SU-DHL-6 (cell line): ENCODE measurements around the gene LDB3.

Experiments used
- H2AFZ ChIP-seq: fragments of 200-600 bp; sonication (generic); 2 replicates; pipeline ENCODE4 v1.6.1; 2014; ENCODE audit warnings: low read depth, mild to moderate bottlenecking, moderate library complexity, mixed read lengths, antibody characterized with exemption, low read length; ENCODE audit not compliant: severe bottlenecking
- H3F3A ChIP-seq: fragments of 200-600 bp; shearing (Covaris generic); 2 replicates; pipeline ENCODE4 v1.6.0; 2016; ENCODE audit warnings: antibody characterized with exemption, mild to moderate bottlenecking; ENCODE audit not compliant: insufficient read depth
- H3K27ac ChIP-seq: fragments of 200-600 bp; sonication (generic); 2 replicates; pipeline ENCODE4 v1.5.1; 2016; ENCODE audit warnings: low read depth, mild to moderate bottlenecking, low read length, moderate library complexity, mixed read lengths
- H3K27me3 ChIP-seq: fragments of 200-600 bp; sonication (generic), shearing (Covaris generic); 2 replicates; pipeline ENCODE4 v1.6.0; 2014; ENCODE audit warnings: mild to moderate bottlenecking, low read length
- H3K36me3 ChIP-seq: fragments of 200-600 bp; sonication (generic); 2 replicates; pipeline ENCODE4 v1.6.1; 2014; ENCODE audit warnings: mild to moderate bottlenecking, low read length, mixed read lengths
- H3K4me2 ChIP-seq: fragments of 300-600, 200-600 bp; shearing (Covaris generic), sonication (generic); 2 replicates; pipeline ENCODE4 v1.6.0; 2014; ENCODE audit warnings: low read length, low read depth, mild to moderate bottlenecking; ENCODE audit not compliant: poor library complexity, severe bottlenecking
- H3K4me3 ChIP-seq: fragments of 200-600 bp; sonication (generic); 2 replicates; pipeline ENCODE4 v1.5.1; 2014; ENCODE audit warnings: antibody characterized with exemption, low read length, mild to moderate bottlenecking, mixed read lengths; ENCODE audit not compliant: insufficient read depth, poor library complexity, severe bottlenecking
- H3K79me2 ChIP-seq: fragments of 200-600 bp; sonication (generic); 2 replicates; pipeline ENCODE4 v1.6.1; 2014; ENCODE audit warnings: mild to moderate bottlenecking, low read length, moderate library complexity; ENCODE audit not compliant: insufficient read depth
- H3K9ac ChIP-seq: fragments of 200-600 bp; sonication (generic); 2 replicates; pipeline ENCODE4 v1.7.0; 2014; ENCODE audit warnings: mild to moderate bottlenecking, low read length
- H3K9me2 ChIP-seq: fragments of 200-600 bp; sonication (generic); replicated peaks from 2 replicates; pipeline ENCODE4 v1.6.1; 2014; ENCODE audit warnings: low read length; ENCODE audit not compliant: insufficient read depth
- H3K9me3 ChIP-seq: fragments of 200-600 bp; sonication (generic); 2 replicates; pipeline ENCODE4 v1.6.1; 2014; ENCODE audit warnings: low read length, mixed read lengths; ENCODE audit not compliant: insufficient read depth
- H4K20me1 ChIP-seq: fragments of 200-600 bp; sonication (generic); 2 replicates; pipeline ENCODE4 v1.6.1; 2014; ENCODE audit warnings: low read depth, mild to moderate bottlenecking, antibody characterized with exemption, low read length, moderate library complexity, mixed read lengths
- EZH2phosphoT487 ChIP-seq: fragments of 200-600 bp; sonication (generic), shearing (Covaris generic); conservative IDR thresholded peaks from 2 replicates; pipeline ENCODE4 v1.6.1; 2018; ENCODE audit warnings: mild to moderate bottlenecking, antibody characterized with exemption, low read length, moderate library complexity, mixed read lengths
- TF ChIP-seq, protein P1 (sequence below): fragments of 200-600 bp; sonication (generic); IDR thresholded peaks from one replicate; pipeline ENCODE4 v1.5.1; 2017; ENCODE audit warnings: antibody characterized with exemption, mild to moderate bottlenecking, low read length, moderate library complexity; ENCODE audit not compliant: insufficient read depth, poor library complexity, severe bottlenecking

Gene LDB3

DNA sequence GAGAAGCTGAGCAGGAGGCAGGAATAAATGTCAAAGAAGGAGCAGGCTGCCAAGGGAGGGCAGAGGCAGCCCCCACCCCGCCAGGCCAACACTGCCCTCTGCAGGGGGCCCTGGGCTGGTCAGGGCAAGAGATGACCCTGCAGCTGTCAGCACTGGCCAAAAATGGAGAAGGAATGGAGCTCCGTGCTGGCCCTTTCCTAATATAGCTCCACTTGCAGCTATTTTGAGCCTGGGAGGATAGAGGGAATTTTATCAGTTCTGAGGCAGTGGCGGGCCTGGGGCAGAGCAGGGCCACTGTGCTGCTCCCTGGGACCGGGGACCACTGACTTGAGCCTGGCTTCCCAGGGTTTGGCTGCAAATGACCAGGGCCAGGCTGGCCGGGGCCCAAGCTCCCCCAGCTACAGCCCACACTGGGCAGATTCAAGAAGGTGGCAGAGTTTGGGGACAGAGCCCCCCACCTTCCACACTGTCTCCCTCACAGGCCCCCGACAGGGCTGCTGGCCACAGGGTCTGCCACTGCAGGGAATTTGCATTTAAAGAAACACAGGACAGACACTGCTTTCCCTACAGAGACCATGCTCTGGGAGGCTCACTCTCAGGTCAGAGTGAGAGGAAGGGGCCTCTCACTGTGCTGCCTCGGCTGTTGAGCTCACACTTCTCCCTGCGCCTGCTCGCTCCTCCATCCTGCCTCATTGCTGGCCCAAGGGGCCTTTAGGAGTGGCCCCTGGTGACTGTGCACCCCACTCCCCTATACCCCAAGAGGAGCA lies 16.2 kb downstream of the LDB3 start:
- Histone ChIP-seq H3K9me2 (no peaks in the 10 kb centered on the region), H3K27me3 (no peaks in the 10 kb centered on the region), H3K27ac (no peak overlapping the region), H4K20me1 (no peaks in the 10 kb centered on the region), H3K36me3 (no peaks in the 10 kb centered on the region), H3K4me3 (no peak overlapping the region), H3K9ac (no peak overlapping the region), H3K4me2 (no peak overlapping the region), H3K79me2 (no peaks in the 10 kb centered on the region), H2AFZ (no peak overlapping the region), H3F3A (no peaks in the 10 kb centered on the region), H3K9me3 (no peaks in the 10 kb centered on the region)
- TF ChIP-seq, protein P1, sequence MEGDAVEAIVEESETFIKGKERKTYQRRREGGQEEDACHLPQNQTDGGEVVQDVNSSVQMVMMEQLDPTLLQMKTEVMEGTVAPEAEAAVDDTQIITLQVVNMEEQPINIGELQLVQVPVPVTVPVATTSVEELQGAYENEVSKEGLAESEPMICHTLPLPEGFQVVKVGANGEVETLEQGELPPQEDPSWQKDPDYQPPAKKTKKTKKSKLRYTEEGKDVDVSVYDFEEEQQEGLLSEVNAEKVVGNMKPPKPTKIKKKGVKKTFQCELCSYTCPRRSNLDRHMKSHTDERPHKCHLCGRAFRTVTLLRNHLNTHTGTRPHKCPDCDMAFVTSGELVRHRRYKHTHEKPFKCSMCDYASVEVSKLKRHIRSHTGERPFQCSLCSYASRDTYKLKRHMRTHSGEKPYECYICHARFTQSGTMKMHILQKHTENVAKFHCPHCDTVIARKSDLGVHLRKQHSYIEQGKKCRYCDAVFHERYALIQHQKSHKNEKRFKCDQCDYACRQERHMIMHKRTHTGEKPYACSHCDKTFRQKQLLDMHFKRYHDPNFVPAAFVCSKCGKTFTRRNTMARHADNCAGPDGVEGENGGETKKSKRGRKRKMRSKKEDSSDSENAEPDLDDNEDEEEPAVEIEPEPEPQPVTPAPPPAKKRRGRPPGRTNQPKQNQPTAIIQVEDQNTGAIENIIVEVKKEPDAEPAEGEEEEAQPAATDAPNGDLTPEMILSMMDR = no peak
- TF ChIP-seq EZH2phosphoT487 = no peak

- no peak overlapping the region for H3K27ac ChIP-seq
- H3K27me3 ChIP-seq = no peaks in the 10 kb centered on the region
- H3K4me3 ChIP-seq = no peak overlapping the region
- no peaks in the 10 kb centered on the region for H3K9me3 ChIP-seq
- H3K9ac ChIP-seq = no peak overlapping the region
- no peak overlapping the region for H3K4me2 ChIP-seq
- no peaks in the 10 kb centered on the region for H4K20me1 ChIP-seq
- H3K9me2 ChIP-seq = no peaks in the 10 kb centered on the region
- H3K79me2 ChIP-seq = no peaks in the 10 kb centered on the region
- H3K36me3 ChIP-seq = no peaks in the 10 kb centered on the region
- H2AFZ ChIP-seq = no peak overlapping the region
- no peak for TF ChIP-seq EZH2phosphoT487
- TF ChIP-seq, protein P1 = no peak
- no peaks in the 10 kb centered on the region for H3F3A ChIP-seq
Measured at GRCh38 chr10:86685416-86685815, 17.1 kb downstream of the LDB3 start.

DNA sequence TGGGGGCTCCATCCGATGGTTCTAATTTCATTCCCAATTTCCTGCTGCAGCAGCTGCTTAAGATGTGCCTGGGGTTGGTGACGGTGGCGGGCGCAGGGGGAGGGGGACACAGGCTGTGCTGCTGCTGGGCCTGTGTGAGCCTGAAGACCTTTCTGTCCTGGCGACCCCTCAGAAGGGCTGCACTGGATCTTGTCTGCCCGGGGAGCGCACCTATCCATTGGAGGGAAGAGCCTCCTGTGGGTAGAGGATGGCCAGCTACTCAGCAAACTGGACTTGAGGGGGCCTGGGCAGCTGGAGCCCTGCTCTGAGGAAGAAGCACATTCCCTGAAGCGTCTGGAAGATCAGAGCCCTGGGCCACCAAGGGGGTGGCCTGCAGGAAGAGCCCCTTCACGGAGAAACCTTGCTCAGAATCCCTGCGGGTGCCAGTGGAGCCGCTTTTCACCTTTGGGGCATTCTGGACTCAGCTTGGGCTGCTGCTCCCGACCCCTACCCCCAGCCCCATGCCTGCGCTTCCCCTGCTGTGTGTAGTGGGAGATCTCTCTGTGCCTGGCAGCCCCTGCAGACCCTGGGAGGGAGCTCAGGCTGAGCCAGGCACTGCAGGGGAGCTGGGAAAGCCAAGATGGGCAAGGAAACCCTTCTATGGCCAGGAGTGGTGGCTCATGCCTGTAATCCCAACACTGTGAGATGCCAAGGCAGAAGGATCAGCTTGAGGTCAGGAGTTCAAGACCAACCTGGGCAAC lies 17.8 kb downstream of the LDB3 start:
- Histone ChIP-seq H3K9me2 (no peaks in the 10 kb centered on the region), H3K27me3 (no peaks in the 10 kb centered on the region), H2AFZ (no peak overlapping the region), H3K79me2 (no peaks in the 10 kb centered on the region), H3K36me3 (no peaks in the 10 kb centered on the region), H3F3A (no peaks in the 10 kb centered on the region), H3K9me3 (no peaks in the 10 kb centered on the region), H3K4me2 (no peak overlapping the region), H3K4me3 (no peak overlapping the region), H4K20me1 (no peaks in the 10 kb centered on the region), H3K27ac (no peak overlapping the region), H3K9ac (no peak overlapping the region)
- TF ChIP-seq, protein P1 = no peak
- no peak for TF ChIP-seq EZH2phosphoT487
